ENCODE data around the gene EFNA3.

Gene EFNA3, protein sequence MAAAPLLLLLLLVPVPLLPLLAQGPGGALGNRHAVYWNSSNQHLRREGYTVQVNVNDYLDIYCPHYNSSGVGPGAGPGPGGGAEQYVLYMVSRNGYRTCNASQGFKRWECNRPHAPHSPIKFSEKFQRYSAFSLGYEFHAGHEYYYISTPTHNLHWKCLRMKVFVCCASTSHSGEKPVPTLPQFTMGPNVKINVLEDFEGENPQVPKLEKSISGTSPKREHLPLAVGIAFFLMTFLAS

DNA sequence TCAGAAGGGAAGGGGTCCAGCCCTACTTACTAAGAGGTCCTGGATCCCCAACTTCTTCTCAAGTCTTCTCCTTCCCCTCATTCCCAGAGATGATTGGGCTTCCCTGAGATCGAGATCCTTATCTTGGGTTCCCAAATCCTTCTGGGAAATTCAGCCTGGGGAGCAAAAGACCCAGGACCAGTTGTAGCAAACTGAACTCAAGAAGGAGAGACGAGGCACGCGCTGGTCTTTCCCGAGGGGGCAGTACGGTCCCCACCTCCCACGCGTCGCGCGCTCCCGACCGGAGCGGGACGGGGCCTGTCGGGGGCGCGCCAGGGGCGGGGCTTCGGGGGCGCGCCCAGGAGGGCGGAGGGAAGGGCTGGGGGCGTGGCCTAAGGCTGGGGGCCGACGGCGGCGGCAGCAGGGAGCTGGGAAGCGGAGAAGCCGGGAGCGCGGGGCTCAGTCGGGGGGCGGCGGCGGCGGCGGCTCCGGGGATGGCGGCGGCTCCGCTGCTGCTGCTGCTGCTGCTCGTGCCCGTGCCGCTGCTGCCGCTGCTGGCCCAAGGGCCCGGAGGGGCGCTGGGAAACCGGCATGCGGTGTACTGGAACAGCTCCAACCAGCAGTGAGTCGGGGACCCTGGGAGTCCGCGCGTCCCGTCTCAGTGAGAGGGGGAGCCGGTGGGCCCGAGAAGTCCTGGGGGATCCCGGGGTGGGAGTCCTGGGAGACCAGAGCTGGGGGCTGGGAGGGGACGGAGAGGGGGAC is at the start of gene EFNA3:
Gene EFNA3 (plus strand): TSS at position 369 of the 741 bp plus-strand sequence. CDS start 105 bp downstream, at position 474.
- peak in 1 of 2 donors; percentile 49 for DNase-seq (ENCODE audit: low read depth in 2 of 2)

DNA sequence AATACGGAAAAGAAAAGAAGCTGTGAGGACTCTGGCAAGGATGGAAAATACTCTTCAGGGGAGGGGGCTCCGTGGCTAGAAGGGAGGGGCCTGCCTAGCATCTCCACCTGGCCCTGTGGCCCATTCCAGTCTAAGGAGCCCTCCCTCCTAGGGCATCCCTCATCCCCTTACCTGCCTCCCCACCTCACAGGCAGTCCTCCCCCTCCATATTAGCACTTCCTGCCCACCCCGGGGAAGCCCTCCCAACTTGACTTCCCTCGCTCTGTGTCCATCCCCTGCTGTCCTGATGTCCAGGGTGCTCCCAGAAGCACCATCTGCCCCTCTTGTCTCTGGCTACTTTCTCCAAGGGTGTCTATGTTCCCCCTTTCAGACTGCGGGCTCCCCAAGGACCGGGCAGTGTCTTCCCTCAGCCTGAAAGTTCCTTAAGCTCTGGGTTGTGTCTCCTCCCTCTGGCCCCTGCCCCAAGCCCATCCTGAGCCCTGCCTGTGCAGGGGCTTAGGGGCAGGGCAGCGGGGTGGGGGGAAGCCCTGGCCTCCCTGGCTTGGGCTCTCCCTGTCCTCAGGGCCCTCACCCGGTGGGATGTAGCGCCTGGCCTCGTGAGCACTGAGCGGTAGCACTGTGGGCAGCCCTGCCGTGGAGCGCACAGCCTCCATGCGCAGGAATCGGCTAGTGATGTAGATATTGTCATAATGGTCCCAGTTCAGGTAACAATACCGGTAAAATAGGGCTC is 49.0 kb upstream of the EFNA3 start:
- no peak for DNase-seq (ENCODE audit: low read depth in 2 of 2)

DNA sequence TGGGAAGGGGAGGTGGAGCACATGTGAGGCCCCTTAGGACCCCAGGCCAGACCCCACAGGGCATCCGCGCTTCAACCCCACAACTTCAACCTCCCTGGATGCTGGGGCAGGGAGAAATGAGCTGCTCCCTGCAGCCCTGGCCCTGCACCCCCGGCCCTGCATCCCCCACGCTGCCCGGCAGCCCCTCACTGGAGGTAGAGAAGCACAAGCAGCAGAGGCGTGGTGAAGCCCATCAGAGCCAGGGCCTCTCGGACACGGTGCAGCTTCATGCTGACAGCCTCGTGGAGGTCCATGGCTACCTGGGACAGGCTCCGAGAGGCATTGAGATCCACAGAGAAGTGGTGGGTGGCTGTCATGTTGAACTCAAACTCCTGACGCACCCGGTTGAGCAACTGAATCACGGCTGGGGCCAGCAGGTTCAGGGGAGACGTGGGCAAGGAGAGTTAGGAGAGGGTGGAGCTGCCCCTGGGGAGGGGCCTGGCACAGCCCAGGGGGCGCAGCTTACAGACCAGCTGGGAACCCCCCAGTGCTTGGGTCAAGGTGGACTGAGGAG is 48.3 kb upstream of the EFNA3 start:
- no peak for DNase-seq (ENCODE audit: low read depth in 2 of 2)

DNA sequence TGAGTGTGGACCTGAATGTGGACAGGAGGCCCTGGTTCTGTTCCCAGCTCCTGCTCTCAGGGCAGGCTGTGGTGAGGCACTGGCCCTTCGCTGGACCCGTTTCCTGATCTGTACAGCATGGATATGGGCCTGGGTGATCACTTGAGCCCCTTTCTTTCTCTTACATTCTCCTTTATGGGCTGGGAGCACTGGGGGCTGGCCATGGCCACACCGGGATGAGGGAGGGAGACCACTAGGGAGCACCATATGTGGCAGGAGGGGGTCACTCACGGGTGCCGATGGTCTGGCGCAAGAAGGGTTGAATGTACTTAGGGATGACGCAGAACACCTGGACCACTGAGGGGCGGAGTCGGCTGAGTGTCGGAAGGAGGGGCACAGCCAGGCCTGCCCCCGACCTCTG is 47.7 kb upstream of the EFNA3 start:
- DNase-seq (ENCODE audit: low read depth in 2 of 2), result no peak

DNA sequence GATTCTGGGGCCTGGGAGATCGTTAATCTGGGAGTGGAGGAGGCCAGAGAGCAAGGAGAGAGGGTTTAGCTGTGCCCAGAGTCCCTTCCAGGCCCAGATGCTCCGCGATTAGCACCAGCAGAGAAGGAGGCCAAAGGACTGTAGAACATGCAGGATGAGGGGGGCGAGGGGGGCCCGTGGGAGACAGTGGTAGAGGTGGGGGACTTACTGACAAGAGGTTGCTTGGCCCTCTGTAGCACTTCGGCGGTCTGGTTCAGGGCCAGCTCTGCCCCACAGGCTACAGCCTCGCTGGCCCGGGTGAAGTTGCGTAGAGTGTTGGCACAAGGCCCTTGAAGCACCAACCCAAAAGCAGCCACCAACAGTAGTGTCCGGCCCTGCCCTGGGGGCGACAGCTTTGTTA is 45.8 kb upstream of the EFNA3 start:
- DNase-seq (ENCODE audit: low read depth in 2 of 2), result no peak

DNA sequence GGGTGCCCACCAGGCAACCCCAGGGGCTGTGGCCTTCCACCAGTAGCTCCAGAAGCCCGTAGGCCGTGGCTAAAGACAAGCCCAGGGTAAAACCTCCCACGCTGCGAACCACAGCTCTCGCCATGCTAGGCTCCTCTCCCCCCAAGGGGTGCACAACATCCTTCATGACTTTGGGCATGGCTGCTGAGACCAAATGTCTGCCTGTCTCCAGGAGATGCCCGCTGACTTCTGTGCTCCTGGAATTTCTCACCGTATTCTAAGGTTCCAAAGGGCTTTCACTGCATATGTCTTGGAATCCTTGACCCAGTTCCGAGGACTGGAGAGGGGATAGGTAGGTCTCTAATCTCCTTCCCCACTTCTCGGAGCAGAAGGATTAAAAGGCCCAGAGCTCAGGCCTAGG is 45.1 kb upstream of the EFNA3 start, which contains the start of the genes DCST1 and DCST2:
Gene DCST1 (plus strand): TSS at position 301 of the 400 bp plus-strand sequence. CDS start 213 bp downstream, outside the sequence.
Gene DCST2 (minus strand): TSS at position 258 of the 400 bp plus-strand sequence. CDS start 80 bp downstream, at position 178.
- DNase-seq (ENCODE audit: low read depth in 2 of 2), result no peak

DNA sequence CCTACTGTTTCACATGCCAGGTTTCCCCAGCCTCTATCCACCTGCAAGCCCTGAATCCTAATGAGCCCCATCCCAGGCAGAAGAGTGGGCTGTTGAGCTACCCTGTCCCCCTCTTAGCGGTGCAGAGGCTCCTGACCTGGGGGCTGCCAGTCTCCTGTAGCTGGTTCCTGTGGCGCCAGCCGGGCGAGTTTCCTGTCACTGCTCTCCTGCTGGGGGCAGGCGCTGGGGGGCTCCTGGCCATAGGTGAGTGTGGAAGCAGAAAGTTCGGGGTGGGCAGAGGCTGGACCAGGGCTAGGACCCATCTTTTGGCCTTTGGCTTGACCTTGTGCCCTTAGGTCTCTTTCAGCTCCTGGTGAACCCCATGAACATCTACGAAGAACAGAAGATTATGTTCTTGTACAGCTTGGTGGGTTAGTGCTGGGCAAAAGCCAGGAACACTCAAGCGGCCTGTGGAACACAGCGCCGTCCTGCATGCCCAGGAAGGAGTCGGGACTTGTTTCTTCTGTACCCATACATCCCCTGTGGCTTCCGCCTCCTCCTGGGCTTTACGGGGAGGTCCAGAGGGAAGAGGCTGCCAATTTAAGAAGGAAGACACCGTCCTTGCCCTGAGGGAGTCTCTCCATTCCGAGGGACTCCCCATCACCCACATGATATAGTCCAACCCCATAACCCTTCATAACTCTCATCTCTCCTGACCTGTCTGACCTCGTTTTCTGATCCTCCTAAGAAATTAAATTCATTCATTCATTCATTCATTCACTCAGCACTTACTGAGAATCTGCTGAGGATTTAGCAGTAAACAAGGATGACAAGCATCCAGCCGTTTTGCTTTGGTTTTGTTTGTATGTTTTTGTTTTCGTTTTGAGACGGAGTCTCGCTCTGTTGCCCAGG is 44.1 kb upstream of the EFNA3 start:
- no peak for DNase-seq (ENCODE audit: low read depth in 2 of 2)

DNA sequence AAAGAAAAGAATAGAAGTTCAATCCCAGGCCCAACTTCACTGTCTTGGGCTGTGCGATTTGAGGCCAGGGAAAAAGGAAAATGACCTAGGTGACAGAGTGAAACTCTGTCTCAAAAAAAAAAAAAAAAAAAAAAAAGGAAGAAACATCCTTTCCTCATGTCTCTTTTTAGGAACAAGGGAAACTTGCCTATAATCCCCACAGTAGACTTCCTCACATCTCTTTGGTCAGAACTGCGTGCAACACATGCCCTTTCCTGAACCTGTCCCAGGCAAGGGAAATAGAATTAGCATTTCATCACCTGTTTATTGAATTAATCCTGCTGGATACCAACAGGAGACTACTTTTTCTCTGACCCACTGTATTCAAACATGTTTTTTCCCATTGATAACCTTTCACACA is 42.7 kb upstream of the EFNA3 start:
- DNase-seq (ENCODE audit: low read depth in 2 of 2), result no peak

DNA sequence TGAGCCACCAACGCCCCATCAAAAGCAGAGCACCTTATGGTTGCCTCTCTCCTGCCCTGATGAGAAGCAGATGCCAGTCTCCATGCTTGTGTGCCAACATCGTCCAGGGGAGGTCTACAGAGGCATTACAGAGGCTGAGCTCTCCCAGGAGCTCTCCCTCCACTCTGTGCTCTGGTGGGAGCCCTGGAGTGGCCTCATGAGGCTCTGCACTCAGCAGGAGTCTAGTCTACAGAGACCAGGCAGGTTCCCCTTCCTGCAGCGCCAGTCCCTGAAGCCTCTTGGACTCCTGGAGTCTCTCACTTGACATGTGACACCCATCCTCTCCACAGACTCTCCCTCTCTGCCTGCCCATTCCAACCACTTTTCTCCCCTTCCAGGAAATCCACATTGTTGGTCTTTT is 41.6 kb upstream of the EFNA3 start:
- DNase-seq (ENCODE audit: low read depth in 2 of 2), result no peak

DNA sequence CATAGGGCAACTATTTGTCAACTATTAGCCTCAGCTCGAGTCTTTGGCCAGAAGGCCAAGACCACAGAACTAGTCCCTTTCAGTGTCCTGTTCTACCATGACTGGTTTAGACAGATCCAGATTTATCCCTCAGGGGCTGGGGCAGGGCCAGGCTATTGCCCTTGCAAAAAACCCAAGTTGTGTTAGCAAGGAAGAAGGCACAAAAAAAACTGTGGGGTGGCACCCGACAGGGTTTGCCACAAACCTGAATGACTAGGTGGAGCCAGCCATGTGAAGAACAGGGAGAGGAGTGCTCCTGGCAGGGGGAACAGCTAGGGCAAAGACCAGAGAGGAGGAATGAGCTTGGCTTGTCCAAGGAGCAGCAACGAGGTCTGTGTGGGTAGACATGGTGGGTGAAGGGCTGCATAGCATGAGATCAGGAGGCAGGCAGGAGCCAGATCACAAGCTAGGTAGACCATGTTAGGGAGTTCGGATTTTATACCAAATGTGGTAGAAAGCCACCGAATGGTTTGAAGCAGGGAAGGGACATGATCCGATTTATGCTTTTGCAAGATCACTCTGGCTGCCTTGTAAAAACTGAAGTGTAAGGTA is 40.7 kb upstream of the EFNA3 start:
- no peak for DNase-seq (ENCODE audit: low read depth in 2 of 2)

DNA sequence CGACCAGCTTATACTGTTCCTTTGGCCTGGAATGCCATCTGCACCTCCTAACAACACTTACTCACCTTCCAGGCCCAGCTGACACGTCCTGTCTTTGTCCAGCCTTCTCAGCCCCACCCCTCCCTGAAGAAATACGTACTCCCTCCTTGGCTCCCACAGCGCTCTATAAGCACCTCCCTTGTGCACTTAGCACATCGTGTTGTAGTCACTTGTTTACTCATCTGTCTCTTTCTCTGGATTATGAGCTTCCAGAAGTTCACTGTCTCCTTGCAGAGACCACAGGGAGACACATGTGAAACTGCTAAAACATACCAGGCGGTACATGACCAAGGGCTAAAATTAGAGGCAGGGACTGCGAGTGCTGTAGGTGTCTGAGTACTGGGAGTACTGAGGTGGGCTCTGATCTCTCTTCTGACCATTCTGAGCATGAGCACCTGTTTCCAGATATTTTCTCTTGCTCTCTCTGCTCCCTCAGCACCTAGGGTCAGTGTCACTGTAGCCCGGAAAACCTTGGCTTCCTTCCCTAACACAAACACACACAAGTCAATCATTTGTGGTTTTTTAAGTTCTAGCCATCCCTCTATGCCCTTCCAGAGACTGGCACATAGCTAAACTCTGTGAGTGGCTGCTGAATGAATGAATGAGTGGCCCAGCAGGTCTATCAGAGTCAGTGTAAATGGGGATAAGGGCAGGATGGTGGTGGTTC is 39.9 kb upstream of the EFNA3 start:
- DNase-seq (ENCODE audit: low read depth in 2 of 2), result no peak

DNA sequence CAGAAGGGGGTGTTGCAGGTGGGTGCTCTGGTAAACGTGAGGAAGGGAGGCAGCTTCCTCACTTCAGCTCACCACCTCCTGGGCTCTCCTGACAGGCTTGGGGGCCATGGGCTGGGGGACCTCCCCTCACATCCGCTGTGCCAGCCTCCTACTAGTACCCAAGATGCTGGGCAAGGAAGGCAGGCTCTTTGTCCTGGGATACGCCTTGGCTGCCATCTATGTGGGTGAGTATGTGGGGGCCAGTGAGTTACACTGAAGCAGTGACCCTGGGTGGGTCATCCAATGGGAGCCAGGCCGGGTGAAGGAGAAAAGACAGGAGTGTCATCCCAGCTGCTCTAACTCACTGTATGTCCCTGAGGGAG is 39.3 kb upstream of the EFNA3 start:
- DNase-seq (ENCODE audit: low read depth in 2 of 2), result no peak

DNA sequence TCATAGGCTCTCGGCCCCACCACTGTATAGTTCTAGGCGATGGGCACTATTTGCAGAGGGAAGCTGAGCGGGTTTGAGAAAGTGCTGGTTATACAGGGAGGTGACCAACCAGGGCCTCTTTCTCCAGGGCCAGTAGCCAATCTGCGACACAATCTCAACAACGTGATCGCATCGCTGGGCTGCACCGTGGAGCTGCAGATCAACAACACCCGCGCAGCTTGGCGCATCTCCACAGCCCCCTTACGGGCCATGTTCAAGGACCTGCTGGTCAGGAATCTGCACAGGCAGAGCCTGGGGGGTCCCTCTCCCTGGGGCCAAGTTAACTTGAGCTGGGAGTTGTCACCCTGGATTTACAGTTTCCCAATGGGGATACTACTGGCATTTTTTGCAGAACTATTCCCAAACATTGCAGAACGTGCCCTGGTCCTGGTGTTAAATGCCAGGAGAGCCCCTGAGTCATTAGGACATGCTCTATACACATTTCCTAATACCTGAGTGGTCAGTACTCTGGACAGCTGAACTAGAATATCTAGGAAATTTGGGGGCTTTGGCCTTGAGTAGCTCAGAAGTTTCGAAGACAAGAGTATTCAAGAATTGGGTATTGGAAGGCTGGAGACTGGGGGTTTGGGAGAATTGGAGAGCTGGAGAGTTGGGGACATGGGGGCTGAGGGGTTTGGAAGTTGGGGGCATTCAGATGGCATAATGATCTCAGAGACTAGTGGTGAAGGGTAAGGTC is 38.1 kb upstream of the EFNA3 start:
- DNase-seq (ENCODE audit: low read depth in 2 of 2), result no peak

DNA sequence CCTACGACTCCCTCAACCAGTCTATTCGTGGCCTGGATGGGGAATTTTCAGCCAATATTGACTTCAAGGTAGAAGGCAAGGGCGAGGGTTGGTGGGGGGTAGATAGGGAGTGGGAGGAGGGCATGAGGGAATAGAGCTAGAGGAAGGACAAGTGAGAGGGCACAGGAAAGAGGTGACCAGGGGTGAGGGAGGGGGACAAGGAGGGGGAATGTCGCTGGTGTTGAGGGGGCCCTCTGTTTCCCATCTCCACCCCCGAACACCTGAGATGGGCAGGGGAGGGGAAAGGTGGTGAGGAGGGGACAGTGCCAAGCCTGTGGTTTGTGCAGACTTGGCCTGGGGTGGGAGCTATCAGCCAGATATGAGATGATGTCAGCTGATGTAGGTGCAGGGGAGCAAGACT is 35.8 kb upstream of the EFNA3 start:
- no peak for DNase-seq (ENCODE audit: low read depth in 2 of 2)

DNA sequence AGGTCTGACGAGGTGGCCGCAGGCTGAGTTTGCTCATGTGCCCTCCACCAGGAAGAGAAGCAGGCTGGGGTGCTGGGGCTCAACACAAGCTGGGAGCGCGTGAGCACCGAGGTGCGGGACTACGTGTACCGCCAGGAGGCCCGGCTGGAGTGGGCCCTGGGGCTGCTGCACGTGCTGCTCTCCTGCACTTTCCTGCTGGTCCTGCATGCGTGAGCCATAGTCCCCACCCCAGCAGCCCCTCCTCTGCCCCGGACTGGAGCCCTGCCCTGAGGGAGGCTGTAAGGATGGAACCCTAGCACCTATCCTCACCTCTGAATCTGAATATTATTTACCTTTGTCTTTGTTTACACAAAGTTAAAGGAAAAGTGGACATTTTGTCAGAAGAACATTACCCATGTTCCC is 35.3 kb upstream of the EFNA3 start:
- DNase-seq (ENCODE audit: low read depth in 2 of 2), result no peak

DNA sequence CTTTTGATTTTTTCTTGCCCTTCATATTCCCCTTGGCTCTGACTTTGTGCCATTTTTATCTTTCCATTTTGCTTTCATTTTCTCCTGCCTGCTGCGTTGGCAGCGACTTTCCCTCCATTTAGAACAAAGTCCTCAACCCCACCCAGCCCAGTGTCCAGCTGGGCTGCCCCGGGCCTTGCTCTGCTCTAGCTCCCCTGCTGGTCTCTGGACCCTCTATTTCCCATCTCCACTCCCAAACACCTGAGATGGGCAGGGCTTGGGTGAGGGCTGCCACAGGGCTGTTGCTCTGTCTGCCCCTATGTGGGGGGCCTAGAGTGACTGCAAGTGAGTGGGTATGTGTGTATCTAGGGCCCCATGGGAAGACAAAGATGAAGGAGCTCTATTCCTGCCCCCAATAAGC is 34.8 kb upstream of the EFNA3 start:
- no peak for DNase-seq (ENCODE audit: low read depth in 2 of 2)

DNA sequence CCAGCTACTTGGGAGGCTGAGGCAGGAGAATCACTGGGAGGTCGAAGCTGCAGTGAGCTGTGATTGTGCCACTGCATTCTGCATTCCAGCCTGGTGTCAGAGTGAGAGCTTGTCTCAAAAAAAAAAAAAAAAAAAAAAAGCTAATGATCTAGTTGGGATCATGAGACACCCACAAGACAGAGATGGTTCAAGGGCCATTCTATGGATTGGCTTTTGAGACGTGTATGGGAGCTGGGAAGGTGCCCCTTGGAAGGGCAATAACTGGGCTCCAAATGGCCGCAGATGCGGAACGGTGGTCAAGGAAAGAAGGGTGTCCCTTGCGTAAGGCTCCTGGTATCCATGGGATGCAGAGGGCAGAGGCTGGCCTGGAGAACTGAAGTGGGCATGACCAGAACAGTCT is 34.3 kb upstream of the EFNA3 start:
- DNase-seq (ENCODE audit: low read depth in 2 of 2), result no peak

DNA sequence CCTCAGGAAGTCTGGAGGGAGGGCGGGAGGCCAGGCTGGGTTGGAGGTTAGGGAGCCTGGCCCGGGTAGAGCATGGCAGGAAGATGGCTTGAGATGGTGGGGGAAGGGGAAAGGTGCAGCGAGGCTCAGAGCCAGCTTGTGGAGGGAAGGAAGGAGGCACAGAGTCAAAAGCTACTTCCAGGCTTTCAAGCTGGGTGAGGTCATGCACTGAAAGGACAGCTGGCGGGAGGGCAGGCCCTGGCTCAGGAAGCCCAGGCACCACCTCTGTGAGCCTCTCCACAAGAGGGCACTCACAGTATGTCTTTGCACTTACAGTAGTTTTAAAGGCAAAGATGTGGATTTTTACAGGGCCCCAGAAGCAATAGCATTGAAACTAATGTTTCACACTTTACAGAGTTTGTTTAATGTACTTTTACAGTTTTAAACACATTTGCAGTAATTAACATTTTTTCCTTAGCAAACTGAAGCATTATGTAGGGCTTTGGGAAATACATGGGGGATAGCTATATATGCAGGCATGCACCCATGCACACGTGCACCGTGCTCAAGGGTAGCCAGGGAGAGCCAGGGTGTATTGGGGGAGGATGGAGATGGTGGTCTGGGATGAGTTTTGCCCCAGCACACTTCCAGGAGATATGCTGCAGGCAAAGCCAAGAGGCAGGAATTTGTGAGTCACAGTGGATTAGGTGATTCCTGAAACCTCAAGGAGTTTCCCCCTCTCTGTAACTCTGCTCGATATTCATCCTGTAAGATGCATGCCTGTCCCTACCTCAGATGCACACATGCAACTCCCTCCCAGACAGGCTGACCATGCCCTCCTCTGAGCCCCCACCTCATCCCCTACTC is 33.6 kb upstream of the EFNA3 start:
- DNase-seq (ENCODE audit: low read depth in 2 of 2), result peak in 1 of 2 donors; percentile 37

Data from stimulated activated CD8-positive, alpha-beta memory T cell treated with anti-CD3 and anti-CD28 coated beads, Interleukin-15, amount 100 ng/mL, for 48 hours (primary cell).